ENCODE results near the gene CBX4.

- no peak for TF ChIP-seq CTCF (IDR thresholded peaks at IDR 0.05)
- no peak for TF ChIP-seq POLR2A (IDR thresholded peaks at IDR 0.05)
Observed at GRCh38 chr17:79826841-79827578, 12.2 kb downstream of the CBX4 start.

All from right lobe of liver (tissue), 4 donors.